GM12878 (cell line): ENCODE measurements around the gene FHL1.

Source experiments
- BRCA1 ChIP-seq: IDR thresholded peaks from 2 replicates; pipeline ENCODE4 v1.6.1; 2011; ENCODE audit warnings: low read depth, low read length, improper control_type of control experiment
- CTCF ChIP-seq, 3 experiments: IDR thresholded peaks in 2 of 3; conservative IDR thresholded peaks in 1 of 3; 2 replicates each; pipeline ENCODE4 v1.5.1; 2011; ENCODE audit warnings: low read depth in 3 of 3, low read length in 3 of 3, mild to moderate bottlenecking in 3 of 3, control low read depth in 2 of 3, moderate library complexity in 2 of 3, inconsistent platforms in 1 of 3, mixed read lengths in 1 of 3; ENCODE audit not compliant: control insufficient read depth in 2 of 3, insufficient read depth in 1 of 3; ENCODE audit errors: extremely low read depth in 1 of 3
- NFIC ChIP-seq: IDR thresholded peaks from 2 replicates; pipeline ENCODE4 v1.6.1; 2012; ENCODE audit warnings: low read depth, mild to moderate bottlenecking, inconsistent platforms, low read length, moderate library complexity
- POLR2AphosphoS5 ChIP-seq: IDR thresholded peaks from 2 replicates; pipeline ENCODE4 v1.6.1; 2011; ENCODE audit warnings: mild to moderate bottlenecking, low read length, inconsistent platforms
- ZNF274 ChIP-seq: IDR thresholded peaks from one replicate; pipeline ENCODE4 v1.8.0; 2011; ENCODE audit not compliant: insufficient read length, insufficient read depth
- ZSCAN29 ChIP-seq: fragments of 450-650 bp; IDR thresholded peaks from 2 replicates; pipeline ENCODE4 v1.6.1; 2017; ENCODE audit warnings: mild to moderate bottlenecking, moderate library complexity

DNA sequence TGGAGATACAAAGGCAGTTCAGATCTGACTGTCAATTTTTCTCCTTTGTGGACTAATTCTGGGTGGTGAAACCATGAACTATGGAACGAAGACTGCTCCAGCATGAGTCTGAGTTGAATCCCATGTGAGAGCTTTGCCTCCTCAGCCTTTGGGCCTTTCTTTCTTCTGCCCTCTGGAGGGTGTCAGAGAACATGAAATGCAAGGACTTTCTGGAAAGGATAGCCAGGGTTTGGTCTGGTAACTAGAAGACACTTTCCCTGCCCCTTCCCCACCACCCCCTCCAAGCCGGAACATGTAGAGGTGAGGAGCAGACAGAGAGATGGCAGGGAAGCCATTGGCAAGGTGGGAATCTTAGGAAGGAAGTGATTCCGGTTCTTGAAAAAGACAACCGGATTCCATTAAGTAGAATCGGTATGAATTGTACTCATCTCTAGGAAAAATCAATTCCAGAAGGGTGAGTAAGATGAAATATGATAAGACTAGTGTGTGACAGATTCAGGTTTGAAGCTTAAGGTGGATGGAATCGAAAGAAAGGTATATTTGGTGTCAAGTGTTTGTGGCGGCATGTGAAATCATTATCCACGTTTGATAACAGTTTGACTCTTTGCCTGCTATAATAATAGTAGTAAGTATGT lies 19.0 kb downstream of the FHL1 start:
- no peak for TF ChIP-seq POLR2AphosphoS5
- peak in 2 of 3 experiments; percentile 6 to 38; a peak in 3 of 6 replicates for TF ChIP-seq CTCF (IDR thresholded peaks at IDR 0.05 in 2 of 3, conservative IDR thresholded peaks at IDR 0.05 in 1 of 3; ENCODE audit: control insufficient read depth in 2 of 3, extremely low read depth in 1 of 3, insufficient read depth in 1 of 3, low read depth in 3 of 3, low read length in 3 of 3)
- no peak for TF ChIP-seq BRCA1
- TF ChIP-seq ZNF274 = no peak
- no peak for TF ChIP-seq ZSCAN29
- TF ChIP-seq NFIC = no peak
